ENCODE measurements around the gene ARID3C.

DNA sequence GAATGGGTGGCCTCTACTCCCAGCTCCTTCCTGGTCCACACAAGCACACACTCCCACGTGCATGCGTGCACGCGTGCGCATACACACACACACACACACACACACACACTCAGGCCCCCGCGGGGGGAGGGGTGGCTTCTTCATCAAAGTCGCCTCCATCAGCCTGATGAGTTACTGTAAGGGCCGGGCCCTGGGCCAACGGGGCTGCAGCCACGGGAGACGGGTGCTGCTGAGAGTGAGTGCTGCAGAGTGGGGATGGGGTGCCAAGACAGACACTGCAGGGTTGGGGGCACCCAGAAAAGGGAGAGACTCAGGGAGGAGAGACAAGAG lies 57.4 kb downstream of the ARID3C start:
- no peak for TF ChIP-seq POLR2AphosphoS5 (IDR thresholded peaks at IDR 0.05; ENCODE audit: low read depth, low read length)
- no peak for TF ChIP-seq JUND (IDR thresholded peaks at IDR 0.05)
- TF ChIP-seq, protein P1, sequence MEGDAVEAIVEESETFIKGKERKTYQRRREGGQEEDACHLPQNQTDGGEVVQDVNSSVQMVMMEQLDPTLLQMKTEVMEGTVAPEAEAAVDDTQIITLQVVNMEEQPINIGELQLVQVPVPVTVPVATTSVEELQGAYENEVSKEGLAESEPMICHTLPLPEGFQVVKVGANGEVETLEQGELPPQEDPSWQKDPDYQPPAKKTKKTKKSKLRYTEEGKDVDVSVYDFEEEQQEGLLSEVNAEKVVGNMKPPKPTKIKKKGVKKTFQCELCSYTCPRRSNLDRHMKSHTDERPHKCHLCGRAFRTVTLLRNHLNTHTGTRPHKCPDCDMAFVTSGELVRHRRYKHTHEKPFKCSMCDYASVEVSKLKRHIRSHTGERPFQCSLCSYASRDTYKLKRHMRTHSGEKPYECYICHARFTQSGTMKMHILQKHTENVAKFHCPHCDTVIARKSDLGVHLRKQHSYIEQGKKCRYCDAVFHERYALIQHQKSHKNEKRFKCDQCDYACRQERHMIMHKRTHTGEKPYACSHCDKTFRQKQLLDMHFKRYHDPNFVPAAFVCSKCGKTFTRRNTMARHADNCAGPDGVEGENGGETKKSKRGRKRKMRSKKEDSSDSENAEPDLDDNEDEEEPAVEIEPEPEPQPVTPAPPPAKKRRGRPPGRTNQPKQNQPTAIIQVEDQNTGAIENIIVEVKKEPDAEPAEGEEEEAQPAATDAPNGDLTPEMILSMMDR (IDR thresholded peaks at IDR 0.05 in 2 of 3, conservative IDR thresholded peaks at IDR 0.05 in 1 of 3; ENCODE audit: borderline replicate concordance in 1 of 3, insufficient read depth in 1 of 3, low read depth in 2 of 3, low read length in 2 of 3), result no peak
- no peak for TF ChIP-seq TCF7L2 (IDR thresholded peaks at IDR 0.05; ENCODE audit: borderline replicate concordance, extremely low read depth, insufficient read depth, insufficient read length)
- TF ChIP-seq CBX3 (IDR thresholded peaks at IDR 0.05; ENCODE audit: low read depth), result no peak
- no peak for TF ChIP-seq POLR2A (IDR thresholded peaks at IDR 0.05; ENCODE audit: borderline replicate concordance, extremely low read depth, insufficient read depth, insufficient read length)
- TF ChIP-seq RAD21 (IDR thresholded peaks at IDR 0.05; ENCODE audit: low read depth), result no peak
- TF ChIP-seq EZH2 (IDR thresholded peaks at IDR 0.05), result no peak

Measured in HCT116 (cell line).